HepG2 (cell line): Measurements from ENCODE around the gene GKN1. TPM values are rescaled to one million over a fixed set of nuclear protein-coding genes. Genes with fewer than 3 reads are reported as not detected.

Experiments
- ATAC-seq: fragments of 200-7000 bp; cut with Tn5 transposase; 3 replicates; pipeline ENCODE4 v1.9.1; 2020; ENCODE audit warnings: mild to moderate bottlenecking, moderate library complexity
- BruUV-seq: library from RNA; stranded (reverse); fragments of 400-500 nt; replicated peaks from 2 replicates; lab custom pipeline; 2021; lab: Mats Ljungman, UMichigan
- CTCF ChIA-PET: fragments of 300-600 bp; formaldehyde crosslinking; extraction: SDS; loops from one replicate; lab custom pipeline; 2021; ENCODE audit warnings: low total read pairs, inconsistent platforms, low intra/inter-chr PET ratio; lab: Yijun Ruan, JAX
- POLR2A ChIA-PET: fragments of 350-600 bp; sonication (Branson Sonifier 250); formaldehyde crosslinking; loops from one replicate; lab custom pipeline; 2020; ENCODE audit warnings: antibody characterized with exemption, inconsistent platforms; lab: Yijun Ruan, JAX
- DNase-seq: peaks from one replicate; pipeline ENCODE4 v3.0.0-alpha.2; 2015; ENCODE audit warnings: low spot score
- FAIRE-seq: peaks from 3 replicates; lab custom pipeline; 2011; peaks lifted over from hg19 to GRCh38; lab: Jason Lieb, UNC
- H2AFZ ChIP-seq: one replicate; pipeline ENCODE4 v1.6.1; 2011; ENCODE audit warnings: low read length, inconsistent platforms
- H3K27ac ChIP-seq: fragments of 300-600 bp; 3 replicates; pipeline ENCODE4 v1.8.0; 2011; ENCODE audit warnings: mixed run types, mild to moderate bottlenecking, mixed read lengths, low read length, inconsistent platforms; ENCODE audit not compliant: insufficient read depth; ENCODE audit errors: extremely low read length
- H3K27me3 ChIP-seq, 2 experiments: fragments of 200-600 bp in 1 of 2; 2 replicates in 1 of 2; 3 replicates in 1 of 2; pipeline versions ENCODE4 v1.6.0 to v1.8.0; 2011; ENCODE audit warnings: low read length in 2 of 2, mild to moderate bottlenecking in 2 of 2, moderate library complexity in 2 of 2, inconsistent platforms in 1 of 2; ENCODE audit not compliant: insufficient read depth in 2 of 2, control insufficient read depth in 1 of 2
- H3K36me3 ChIP-seq, 2 experiments: fragments of 200-600 bp in 1 of 2; replicated peaks in 1 of 2; 2 replicates in 1 of 2; 3 replicates in 1 of 2; pipeline versions ENCODE4 v1.5.1 to v1.8.0; 2011; ENCODE audit warnings: low read length in 2 of 2, inconsistent platforms in 1 of 2; ENCODE audit not compliant: insufficient read depth in 2 of 2, control insufficient read depth in 1 of 2
- H3K4me1 ChIP-seq: 2 replicates; pipeline ENCODE4 v1.5.1; 2012; ENCODE audit warnings: low read length, inconsistent platforms; ENCODE audit not compliant: insufficient read depth
- H3K4me2 ChIP-seq: 2 replicates; pipeline ENCODE4 v1.6.0; 2011; ENCODE audit warnings: low read depth, low read length, inconsistent platforms
- H3K4me3 ChIP-seq, 3 experiments: fragments of 200-600 bp in 1 of 3; sonication (generic), shearing (Covaris generic) in 1 of 3; replicated peaks in 1 of 3; 2 replicates each; pipeline ENCODE4 v1.5.1; 2011 to 2016; ENCODE audit warnings: low read length in 3 of 3, inconsistent platforms in 2 of 3, low read depth in 2 of 3, mild to moderate bottlenecking in 2 of 3, control low read depth in 1 of 3, mixed read lengths in 1 of 3; ENCODE audit not compliant: insufficient read depth in 1 of 3
- H3K79me2 ChIP-seq: one replicate; pipeline ENCODE4 v1.6.1; 2011; ENCODE audit warnings: low read length, inconsistent platforms; ENCODE audit not compliant: insufficient read depth
- H3K9ac ChIP-seq: 2 replicates; pipeline ENCODE4 v1.6.0; 2011; ENCODE audit warnings: mild to moderate bottlenecking, low read depth, low read length, inconsistent platforms; ENCODE audit not compliant: insufficient read depth
- H3K9me3 ChIP-seq: 2 replicates; pipeline ENCODE4 v1.5.1; 2012; ENCODE audit warnings: mild to moderate bottlenecking, low read length
- H4K20me1 ChIP-seq: 2 replicates; pipeline ENCODE4 v1.6.0; 2011; ENCODE audit warnings: inconsistent platforms, mild to moderate bottlenecking, low read length, moderate library complexity; ENCODE audit not compliant: insufficient read depth
- ATF3 ChIP-seq: sonication (generic); formaldehyde crosslinking; IDR thresholded peaks from 2 replicates; pipeline ENCODE4 v1.4.0; 2020; ENCODE audit warnings: missing genetic modification reagents
- ATM ChIP-seq: fragments of 450-650 bp; IDR thresholded peaks from 2 replicates; pipeline ENCODE4 v1.7.1; 2017; ENCODE audit warnings: mild to moderate bottlenecking, borderline replicate concordance
- FIP1L1 ChIP-seq: fragments of 200-400 bp; formaldehyde crosslinking; IDR thresholded peaks from 2 replicates; pipeline ENCODE4 v1.6.1; 2018; ENCODE audit warnings: low read depth, mild to moderate bottlenecking, low read length, moderate library complexity, borderline replicate concordance; ENCODE audit not compliant: insufficient read depth
- GMEB1 ChIP-seq: sonication (generic); formaldehyde crosslinking; IDR thresholded peaks from 2 replicates; pipeline ENCODE4 v1.5.1; 2020; ENCODE audit warnings: missing genetic modification reagents, mild to moderate bottlenecking, borderline replicate concordance
- HES4 ChIP-seq: sonication (generic); formaldehyde crosslinking; IDR thresholded peaks from 2 replicates; pipeline ENCODE4 v1.9.0; 2021; ENCODE audit warnings: mild to moderate bottlenecking, missing genetic modification reagents, borderline replicate concordance
- KLF12 ChIP-seq: sonication (generic); formaldehyde crosslinking; IDR thresholded peaks from 2 replicates; pipeline ENCODE4 v1.4.0; 2020; ENCODE audit warnings: missing genetic modification reagents, borderline replicate concordance
- SP5 ChIP-seq: IDR thresholded peaks from 2 replicates; pipeline ENCODE4 v1.6.1; 2016; ENCODE audit warnings: low read depth, borderline replicate concordance
- ZBTB34 ChIP-seq: sonication (generic); formaldehyde crosslinking; IDR thresholded peaks from 2 replicates; pipeline ENCODE4 v1.8.0; 2022; ENCODE audit warnings: mild to moderate bottlenecking, missing genetic modification reagents
- ZC3H13 ChIP-seq: sonication (generic); formaldehyde crosslinking; IDR thresholded peaks from 2 replicates; pipeline ENCODE4 v1.8.1; 2023; ENCODE audit warnings: mild to moderate bottlenecking, missing genetic modification reagents, moderate library complexity
- ZNF136 ChIP-seq: sonication (generic); formaldehyde crosslinking; IDR thresholded peaks from 2 replicates; pipeline ENCODE4 v1.8.1; 2022; ENCODE audit warnings: low read depth, mild to moderate bottlenecking, moderate library complexity, missing genetic modification reagents
- ZNF510 ChIP-seq: sonication (generic); formaldehyde crosslinking; IDR thresholded peaks from 2 replicates; pipeline ENCODE4 v1.4.0; 2020; ENCODE audit warnings: low read depth, mild to moderate bottlenecking, missing genetic modification reagents
- ZNF597 ChIP-seq: sonication (generic); formaldehyde crosslinking; IDR thresholded peaks from 2 replicates; pipeline ENCODE4 v1.5.0; 2020; ENCODE audit warnings: missing genetic modification reagents
- ZNF660 ChIP-seq: sonication (generic); formaldehyde crosslinking; IDR thresholded peaks from 2 replicates; pipeline ENCODE4 v1.5.1; 2020; ENCODE audit warnings: mild to moderate bottlenecking, low read depth, missing genetic modification reagents, borderline replicate concordance
- ZNF883 ChIP-seq: sonication (generic); formaldehyde crosslinking; IDR thresholded peaks from 2 replicates; pipeline ENCODE4 v1.5.1; 2020; ENCODE audit warnings: mild to moderate bottlenecking, missing genetic modification reagents; ENCODE audit errors: not compliant biosample characterization
- WGBS: methylation state at CpG from one replicate; pipeline ENCODE4 v1.1.6; 2017; ENCODE audit warnings: low lambda C conversion rate; 5-methylcytosine and 5-hydroxymethylcytosine counted together
- in situ Hi-C: cut with HindIII; loops from 2 replicates; pipeline ENCODE4 v1.10.0; 2017; ENCODE audit warnings: low pct_unique_long_range_greater_than_20kb; ENCODE audit not compliant: extremely low pct_ligation_motif_present
- intact Hi-C: fragments of 100-400 bp; cut with micrococcal nuclease; formaldehyde crosslinking; loops from one replicate; pipeline ENCODE4 v1.10.0; 2022; ENCODE audit not compliant: unreplicated experiment
- polyA plus RNA-seq, 8 experiments: library from polyadenylated mRNA; depleted of rRNA in 3 of 8; stranded (reverse) in 7 of 8; unstranded in 1 of 8; fragments of >200 nt; fragmentation: Illumina TruSeq in 4 of 8; extraction: Trizol in 4 of 8; gene quantifications; 2 replicates each; pipeline versions ENCODE4 v1.2.1 to v1.2.3, GENCODE V29; 2011 to 2016; ENCODE audit warnings: low read depth in 4 of 8, missing spikeins in 1 of 8, mixed read lengths in 1 of 8; ENCODE audit not compliant: insufficient read depth in 1 of 8
- total RNA-seq, 5 experiments: library from RNA; depleted of rRNA; stranded (reverse); fragments of >200 nt; fragmentation: Illumina TruSeq; extraction: Trizol; gene quantifications; 2 replicates each; pipeline ENCODE4 v1.2.3, GENCODE V29; 2016; ENCODE audit warnings: low read depth in 1 of 5

The GKN1 gene
- total and polyA plus RNA-seq, 2 of the 13 experiments (the other 11 are each of a cell fraction or from before 2014, with no cell fraction given) = not detected

GRCh38 chr2:68931799-68932198 lies 42.6 kb upstream of the GKN1 start:
- Histone ChIP-seq H3K79me2 (no peaks in the 10 kb centered on the region), H2AFZ (no peak overlapping the region), H3K4me1 (no peaks in the 10 kb centered on the region), H3K27ac (no peak overlapping the region), H4K20me1 (no peaks in the 10 kb centered on the region), H3K9ac (no peak overlapping the region), H3K4me2 (no peak overlapping the region), H3K36me3 (no peaks in the 10 kb centered on the region), H3K9me3 (no peaks in the 10 kb centered on the region), H3K4me3 (no peak overlapping the region), H3K27me3 (peaks cover 0 to 35% of the 10 kb centered on the region in 2 experiments; a peak in 3 of 5 replicates)
- WGBS = 29% methylated on average over 4 of the region's 4 CpGs
- CTCF ChIA-PET = no interaction called here
- TF ChIP-seq FIP1L1 = no peak
- intact Hi-C loops (no loop called here), in situ Hi-C loops (no loop called here)
- FAIRE-seq (no peak), DNase-seq (no peak), ATAC-seq (no peak)
- BruUV-seq = no TSS peak
- POLR2A ChIA-PET = no interaction called here

GRCh38 chr2:68932402-68932801 lies 42.0 kb upstream of the GKN1 start:
- Histone ChIP-seq H3K4me3 (no peak overlapping the region), H2AFZ (no peak overlapping the region), H3K4me1 (no peaks in the 10 kb centered on the region), H3K9me3 (no peaks in the 10 kb centered on the region), H4K20me1 (no peaks in the 10 kb centered on the region), H3K27me3 (peaks cover 0 to 39% of the 10 kb centered on the region in 2 experiments; a peak in 3 of 5 replicates), H3K36me3 (no peaks in the 10 kb centered on the region), H3K27ac (no peak overlapping the region), H3K79me2 (no peaks in the 10 kb centered on the region), H3K9ac (no peak overlapping the region), H3K4me2 (no peak overlapping the region)
- POLR2A ChIA-PET = no interaction called here
- DNase-seq (no peak), ATAC-seq (peak; percentile 89), FAIRE-seq (no peak)
- WGBS = 3% methylated on average over 4 of the region's 4 CpGs
- intact Hi-C loops = no loop called here
- CTCF ChIA-PET = no interaction called here
- in situ Hi-C loops = no loop called here
- no TSS peak for BruUV-seq
- TF ChIP-seq ZC3H13 (no peak), ATF3 (CRISPR knock-in tag) (no peak), ZBTB34 (no peak), ZNF597 (CRISPR knock-in tag) (no peak), ATM (no peak), ZNF883 (CRISPR knock-in tag) (no peak), HES4 (CRISPR knock-in tag) (no peak), GMEB1 (CRISPR knock-in tag) (no peak), SP5 (no peak), ZNF136 (CRISPR knock-in tag) (no peak), KLF12 (no peak), ZNF510 (CRISPR knock-in tag) (no peak), ZNF660 (CRISPR knock-in tag) (no peak)
